HG02885 (cell line): ENCODE data around the gene ATG9A.
A peak's percentile ranks its signal among the peaks of the same experiment; 100 is the strongest.

ENCODE experiments used
- ATAC-seq: cut with Tn5 transposase; IDR thresholded peaks from one replicate; pipeline ENCODE4 v1.9.1; 2021; ENCODE audit warnings: mild to moderate bottlenecking; ENCODE audit not compliant: unreplicated experiment, poor library complexity

The ATG9A gene

GRCh38 chr2:219178377-219179175 lies 50.9 kb downstream of the ATG9A start:
- peak; percentile 23 for ATAC-seq

DNA sequence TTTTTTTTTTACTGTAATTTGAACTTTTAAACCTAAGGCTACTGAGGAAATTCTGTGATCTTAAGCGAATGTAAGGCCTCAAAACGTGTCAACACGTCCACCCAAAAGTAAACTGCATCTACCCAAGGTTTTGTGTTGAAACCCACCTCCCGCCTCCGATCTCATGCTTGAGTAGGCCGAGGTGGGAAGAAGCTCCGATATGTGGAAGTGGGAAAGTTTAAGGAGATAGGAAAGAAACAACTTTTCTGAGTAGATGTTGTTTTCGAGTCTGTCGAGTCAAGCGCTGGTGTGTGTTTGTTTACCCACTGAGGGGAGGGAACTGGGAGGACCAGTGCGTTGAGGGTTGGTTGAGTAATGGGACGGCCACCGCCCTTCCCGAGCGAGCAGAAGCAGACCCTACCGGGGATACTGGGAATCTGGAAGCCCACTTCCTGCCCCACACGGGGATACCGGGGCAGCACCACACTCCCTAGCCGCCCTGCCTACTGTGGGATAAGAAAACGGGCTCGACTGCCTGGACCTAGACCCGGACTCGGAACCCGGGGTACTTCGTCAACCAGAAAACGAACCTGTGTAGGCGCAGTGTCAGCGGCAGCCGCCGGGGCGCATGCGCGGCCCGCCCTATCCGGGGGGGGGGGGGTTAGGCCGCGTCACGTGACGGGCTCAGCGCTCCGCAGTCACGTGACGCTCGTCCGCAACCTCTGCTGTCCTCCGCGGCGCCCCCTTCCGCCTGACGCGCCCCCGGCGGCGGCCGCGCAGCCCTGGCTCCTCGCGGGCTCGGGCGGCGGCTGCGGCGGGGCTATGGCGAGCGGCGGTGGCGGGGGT lies 51.7 kb downstream of the ATG9A start, which contains the start of gene RETREG2:
TSS of gene RETREG2 (plus strand) at position 724 of the 825 bp plus-strand sequence. CDS start at position 802, 78 bp downstream.
- ATAC-seq = peak; percentile 47

- ATAC-seq = peak; percentile 77
Observed at GRCh38 chr2:219176818-219177551, 52.5 kb downstream of the ATG9A start, which contains the start of gene CNPPD1. TSS of gene CNPPD1 (minus strand) at chr2:219176925. CDS start at chr2:219176828, 97 bp downstream.

DNA sequence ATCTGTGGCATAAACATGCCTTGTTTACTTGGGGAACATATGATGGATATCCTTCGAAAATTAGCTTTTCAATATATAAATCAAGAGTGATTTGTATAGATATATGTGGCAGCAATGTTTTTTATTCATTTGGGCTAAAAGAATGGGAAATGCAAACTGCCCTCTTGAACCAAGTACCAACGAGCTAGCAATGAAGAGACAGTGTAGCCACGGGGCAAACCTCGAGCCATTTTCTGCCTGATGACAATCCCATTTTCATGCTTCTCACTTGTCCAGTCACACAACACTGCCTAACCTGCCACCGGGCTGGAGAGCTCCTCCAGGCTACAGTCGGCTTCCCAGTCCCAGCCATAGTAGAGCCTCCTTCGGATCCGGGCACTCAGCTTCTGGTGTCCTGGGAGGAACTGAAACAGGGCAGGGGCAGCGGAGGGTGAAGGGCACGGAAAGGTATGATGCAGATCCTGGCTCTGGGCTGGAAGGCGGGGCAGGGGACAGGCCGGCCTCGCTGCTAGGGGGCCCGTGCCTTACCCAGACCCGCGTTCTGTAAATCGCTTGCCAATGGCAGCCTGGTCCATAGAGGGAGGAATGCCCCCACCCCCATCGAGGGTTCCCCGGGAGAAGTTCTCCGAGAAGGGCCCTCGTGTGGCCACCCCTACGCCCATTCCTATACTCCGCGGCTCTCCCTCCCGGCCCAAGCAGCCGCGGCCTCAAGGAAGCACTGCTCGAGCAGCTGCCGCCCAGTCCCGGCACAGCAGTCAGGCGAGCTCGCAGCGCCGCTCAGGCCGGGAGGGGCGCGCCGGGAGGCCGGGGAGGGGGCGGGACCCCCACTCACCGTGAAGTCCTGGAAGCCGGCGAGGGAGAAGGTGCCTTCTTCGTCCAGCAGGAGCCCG lies 53.3 kb downstream of the ATG9A start:
- ATAC-seq = peak; percentile 22

- ATAC-seq = no peak
Observed at GRCh38 chr2:219175486-219175885, 54.0 kb downstream of the ATG9A start.

GRCh38 chr2:219174801-219175200 lies 54.6 kb downstream of the ATG9A start:
- no peak for ATAC-seq

- no peak for ATAC-seq
Observed at GRCh38 chr2:219174146-219174545, 55.3 kb downstream of the ATG9A start.

DNA sequence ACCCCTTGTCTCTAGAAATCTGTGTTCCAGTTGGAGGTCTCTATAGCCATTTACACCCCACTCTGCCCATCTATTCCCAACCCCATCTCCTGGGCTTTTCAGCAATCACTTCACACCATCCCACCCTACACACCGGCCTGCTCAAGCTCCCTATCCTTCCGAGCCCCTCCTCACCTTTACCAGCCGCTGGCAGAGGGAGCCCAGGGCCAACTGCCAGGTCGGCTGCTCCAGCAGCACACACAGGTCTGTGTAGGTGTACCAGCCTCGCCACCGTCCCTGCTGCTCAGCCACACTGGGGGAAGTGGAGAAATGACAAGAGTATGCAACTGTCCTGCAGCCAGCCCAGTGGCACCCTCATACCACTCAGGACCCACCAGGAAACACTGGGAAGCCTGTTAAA lies 56.3 kb downstream of the ATG9A start:
- ATAC-seq = no peak

GRCh38 chr2:219172231-219173154 lies 56.9 kb downstream of the ATG9A start:
- ATAC-seq = no peak

GRCh38 chr2:219171231-219171651 lies 58.2 kb downstream of the ATG9A start:
- peak; percentile 47 for ATAC-seq

GRCh38 chr2:219169930-219170654 lies 59.3 kb downstream of the ATG9A start, which contains the start of gene SLC23A3:
TSS of gene SLC23A3 (minus strand) at chr2:219170029. CDS start at chr2:219169984, 45 bp downstream.
- ATAC-seq = no peak
